ENCODE data around the gene CPSF4.

GRCh38 chr7:99460651-99461050 lies 21.9 kb downstream of the CPSF4 start:
- TF ChIP-seq, protein P1, sequence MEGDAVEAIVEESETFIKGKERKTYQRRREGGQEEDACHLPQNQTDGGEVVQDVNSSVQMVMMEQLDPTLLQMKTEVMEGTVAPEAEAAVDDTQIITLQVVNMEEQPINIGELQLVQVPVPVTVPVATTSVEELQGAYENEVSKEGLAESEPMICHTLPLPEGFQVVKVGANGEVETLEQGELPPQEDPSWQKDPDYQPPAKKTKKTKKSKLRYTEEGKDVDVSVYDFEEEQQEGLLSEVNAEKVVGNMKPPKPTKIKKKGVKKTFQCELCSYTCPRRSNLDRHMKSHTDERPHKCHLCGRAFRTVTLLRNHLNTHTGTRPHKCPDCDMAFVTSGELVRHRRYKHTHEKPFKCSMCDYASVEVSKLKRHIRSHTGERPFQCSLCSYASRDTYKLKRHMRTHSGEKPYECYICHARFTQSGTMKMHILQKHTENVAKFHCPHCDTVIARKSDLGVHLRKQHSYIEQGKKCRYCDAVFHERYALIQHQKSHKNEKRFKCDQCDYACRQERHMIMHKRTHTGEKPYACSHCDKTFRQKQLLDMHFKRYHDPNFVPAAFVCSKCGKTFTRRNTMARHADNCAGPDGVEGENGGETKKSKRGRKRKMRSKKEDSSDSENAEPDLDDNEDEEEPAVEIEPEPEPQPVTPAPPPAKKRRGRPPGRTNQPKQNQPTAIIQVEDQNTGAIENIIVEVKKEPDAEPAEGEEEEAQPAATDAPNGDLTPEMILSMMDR (IDR thresholded peaks at IDR 0.05): no peak
- TF ChIP-seq POLR2AphosphoS5 (IDR thresholded peaks at IDR 0.05): no peak

Measured in gastroesophageal sphincter (tissue), 3 donors.